Breast epithelium (tissue), 3 donors: Measurements from ENCODE around the gene JAKMIP2.

ENCODE experiments used
- CTCF ChIP-seq, 3 donors: fragments of 450-650 bp; IDR thresholded peaks; one replicate each; pipeline ENCODE4 v1.5.1; 2016 to 2017; ENCODE audit warnings: antibody characterized with exemption in 3 of 3, mild to moderate bottlenecking in 3 of 3, moderate library complexity in 3 of 3
- POLR2A ChIP-seq: fragments of 450-650 bp; IDR thresholded peaks from one replicate; pipeline ENCODE4 v1.6.1; 2016; ENCODE audit warnings: antibody characterized with exemption, mild to moderate bottlenecking, moderate library complexity
- POLR2AphosphoS5 ChIP-seq, 3 donors: sonication (generic); formaldehyde crosslinking; IDR thresholded peaks; one replicate each; pipeline ENCODE4 v1.6.1; 2017; ENCODE audit warnings: antibody characterized with exemption in 3 of 3

GRCh38 chr5:147701468-147701867 is 81.1 kb downstream of the JAKMIP2 start:
- TF ChIP-seq CTCF (IDR thresholded peaks at IDR 0.05) (no peak), POLR2A (no peak), POLR2AphosphoS5 (IDR thresholded peaks at IDR 0.05) (no peak)
